PC-9 (cell line): Measurements from ENCODE around the gene SAMD10. TPM values are rescaled to one million over a fixed set of nuclear protein-coding genes. Genes with fewer than 3 reads are reported as not detected.

Experiments used
- BruUV-seq: library from RNA; stranded (reverse); fragments of 400-500 nt; replicated peaks from 2 replicates; lab custom pipeline; 2021; lab: Mats Ljungman, UMichigan
- CTCF ChIA-PET: fragments of 300-600 bp; sonication (Branson Sonifier 250); formaldehyde crosslinking; loops from one replicate; lab custom pipeline; 2022; ENCODE audit warnings: antibody characterized with exemption; lab: Charles Lee
- POLR2A ChIA-PET: fragments of 300-600 bp; sonication (Branson Sonifier 250); formaldehyde crosslinking; loops from one replicate; lab custom pipeline; 2022; ENCODE audit warnings: antibody characterized with exemption; ENCODE audit not compliant: unreplicated experiment; lab: Charles Lee
- DNase-seq, 2 experiments: peaks; one replicate each; pipeline versions ENCODE4 v3.0.0 to v3.0.0-alpha.2; 2015 to 2022; ENCODE audit warnings: mixed read lengths in 1 of 2
- H2AFZ ChIP-seq: fragments of 200-600 bp; sonication (generic); 2 replicates; pipeline ENCODE4 v1.8.1; 2017; ENCODE audit warnings: antibody characterized with exemption
- H3F3A ChIP-seq: fragments of 200-600 bp; sonication (generic); 2 replicates; pipeline ENCODE4 v1.8.1; 2017; ENCODE audit warnings: antibody characterized with exemption, mild to moderate bottlenecking, low read depth; ENCODE audit not compliant: insufficient read depth
- H3K27ac ChIP-seq: fragments of 200-600 bp; sonication (generic); 2 replicates; pipeline ENCODE4 v1.6.1; 2016; ENCODE audit warnings: mixed run types
- H3K27me3 ChIP-seq: fragments of 200-600 bp; sonication (generic); 2 replicates; pipeline ENCODE4 v1.6.1; 2016; ENCODE audit warnings: low read depth, mixed run types; ENCODE audit not compliant: insufficient read depth
- H3K36me3 ChIP-seq: fragments of 200-600 bp; sonication (generic); 2 replicates; pipeline ENCODE4 v1.6.1; 2016; ENCODE audit warnings: low read depth, mixed run types
- H3K4me1 ChIP-seq: fragments of 200-600 bp; sonication (generic); replicated peaks from 2 replicates; pipeline ENCODE4 v1.6.1; 2016; ENCODE audit warnings: mixed run types; ENCODE audit not compliant: insufficient read depth
- H3K4me2 ChIP-seq: fragments of 200-600 bp; sonication (generic); 2 replicates; pipeline ENCODE4 v1.6.1; 2017; ENCODE audit warnings: mixed run types
- H3K4me3 ChIP-seq: fragments of 200-600 bp; sonication (generic); 2 replicates; pipeline ENCODE4 v1.6.1; 2016; ENCODE audit warnings: mixed run types
- H3K79me2 ChIP-seq: fragments of 200-600 bp; sonication (generic); 2 replicates; pipeline ENCODE4 v1.6.1; 2017; ENCODE audit warnings: low read depth, mixed run types
- H3K9me2 ChIP-seq: fragments of 200-600 bp; sonication (generic); 2 replicates; pipeline ENCODE4 v1.8.1; 2017; ENCODE audit warnings: mild to moderate bottlenecking; ENCODE audit not compliant: insufficient read depth
- H3K9me3 ChIP-seq: fragments of 200-600 bp; sonication (generic); 2 replicates; pipeline ENCODE4 v1.8.1; 2016; ENCODE audit warnings: low read depth; ENCODE audit not compliant: insufficient read depth
- H4K20me1 ChIP-seq: fragments of 200-600 bp; sonication (generic); 2 replicates; pipeline ENCODE4 v1.8.1; 2017; ENCODE audit not compliant: insufficient read depth
- EZH2 ChIP-seq: fragments of 200-600 bp; sonication (generic); IDR thresholded peaks from 2 replicates; pipeline ENCODE4 v1.8.0; 2017; ENCODE audit warnings: antibody characterized with exemption, low read depth
- intact Hi-C: fragments of 100-400 bp; cut with micrococcal nuclease; formaldehyde crosslinking; loops from one replicate; pipeline ENCODE4 v1.10.0; 2022; ENCODE audit not compliant: unreplicated experiment
- total RNA-seq: library from RNA; stranded (reverse); gene quantifications from 2 replicates; pipeline ENCODE4 v1.2.3, GENCODE V29; 2021
- TF ChIP-seq, protein P1 (sequence below): fragments of 200-600 bp; sonication (generic); conservative IDR thresholded peaks from 2 replicates; pipeline ENCODE4 v1.6.1; 2017; ENCODE audit warnings: mixed run types, antibody characterized with exemption, mild to moderate bottlenecking, moderate library complexity

Gene SAMD10
- total RNA-seq, 1 experiment from 2014 or later = 18.7 TPM

DNA sequence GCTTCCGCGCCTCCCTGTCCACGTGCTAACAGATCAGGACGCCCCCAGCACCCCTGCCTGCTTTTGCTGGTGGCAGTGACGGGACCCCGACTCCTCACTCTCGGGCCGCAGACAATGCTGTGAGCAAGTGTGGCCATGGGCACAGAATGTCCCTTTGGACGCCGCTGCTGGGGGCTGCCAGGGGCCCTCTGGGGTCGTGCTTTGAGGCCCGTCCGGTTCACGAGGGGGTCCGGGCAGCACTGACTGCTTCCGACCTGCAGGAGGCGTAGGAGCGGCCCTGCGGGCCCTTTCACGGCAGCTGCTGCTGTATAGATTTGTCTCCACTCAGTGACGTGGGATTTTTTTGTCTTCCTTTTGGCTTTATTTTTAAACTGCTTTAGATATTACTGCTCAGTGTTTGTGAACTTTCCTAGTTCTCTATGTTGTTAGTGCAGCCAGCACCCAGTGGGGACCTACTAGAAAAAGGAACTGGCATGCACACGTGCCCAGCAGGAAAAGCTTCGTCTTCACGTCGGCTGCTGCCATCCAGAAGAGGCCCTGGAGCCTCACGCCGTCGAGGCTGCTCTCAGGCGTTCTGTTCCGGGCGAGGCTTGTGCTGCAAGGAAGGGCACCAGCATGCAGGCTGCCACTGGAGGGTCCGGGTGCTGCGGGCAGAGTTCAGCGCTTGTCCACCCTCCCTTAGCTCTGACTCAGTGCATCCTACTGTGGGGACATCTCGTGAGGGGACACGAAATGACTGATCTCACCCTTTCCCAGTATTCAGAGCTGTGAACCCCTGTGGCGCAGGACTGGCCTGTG lies 45.0 kb downstream of the SAMD10 start:
- POLR2A ChIA-PET = no interaction called here
- no TSS peak for BruUV-seq
- Histone ChIP-seq H3F3A (peaks cover 23% of the 10 kb centered on the region), H3K79me2 (no peaks in the 10 kb centered on the region), H2AFZ (no peak overlapping the region), H3K9me3 (no peaks in the 10 kb centered on the region), H3K36me3 (peaks cover 10% of the 10 kb centered on the region), H3K27me3 (no peaks in the 10 kb centered on the region), H3K4me3 (no peak overlapping the region), H4K20me1 (peaks cover 48% of the 10 kb centered on the region), H3K9me2 (no peaks in the 10 kb centered on the region), H3K4me1 (no peaks in the 10 kb centered on the region), H3K4me2 (no peak overlapping the region), H3K27ac (no peak overlapping the region)
- no peak for DNase-seq
- TF ChIP-seq, protein P1, sequence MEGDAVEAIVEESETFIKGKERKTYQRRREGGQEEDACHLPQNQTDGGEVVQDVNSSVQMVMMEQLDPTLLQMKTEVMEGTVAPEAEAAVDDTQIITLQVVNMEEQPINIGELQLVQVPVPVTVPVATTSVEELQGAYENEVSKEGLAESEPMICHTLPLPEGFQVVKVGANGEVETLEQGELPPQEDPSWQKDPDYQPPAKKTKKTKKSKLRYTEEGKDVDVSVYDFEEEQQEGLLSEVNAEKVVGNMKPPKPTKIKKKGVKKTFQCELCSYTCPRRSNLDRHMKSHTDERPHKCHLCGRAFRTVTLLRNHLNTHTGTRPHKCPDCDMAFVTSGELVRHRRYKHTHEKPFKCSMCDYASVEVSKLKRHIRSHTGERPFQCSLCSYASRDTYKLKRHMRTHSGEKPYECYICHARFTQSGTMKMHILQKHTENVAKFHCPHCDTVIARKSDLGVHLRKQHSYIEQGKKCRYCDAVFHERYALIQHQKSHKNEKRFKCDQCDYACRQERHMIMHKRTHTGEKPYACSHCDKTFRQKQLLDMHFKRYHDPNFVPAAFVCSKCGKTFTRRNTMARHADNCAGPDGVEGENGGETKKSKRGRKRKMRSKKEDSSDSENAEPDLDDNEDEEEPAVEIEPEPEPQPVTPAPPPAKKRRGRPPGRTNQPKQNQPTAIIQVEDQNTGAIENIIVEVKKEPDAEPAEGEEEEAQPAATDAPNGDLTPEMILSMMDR = peak; percentile 38; the same call in 1 of the 2 replicates
- TF ChIP-seq EZH2 = no peak
- CTCF ChIA-PET = interaction anchor here (0.7 kb wide), 1 partner anchor 572 kb away, joined by 3 read pairs; no protein-coding TSS in a partner anchor
- intact Hi-C loops = no loop called here

DNA sequence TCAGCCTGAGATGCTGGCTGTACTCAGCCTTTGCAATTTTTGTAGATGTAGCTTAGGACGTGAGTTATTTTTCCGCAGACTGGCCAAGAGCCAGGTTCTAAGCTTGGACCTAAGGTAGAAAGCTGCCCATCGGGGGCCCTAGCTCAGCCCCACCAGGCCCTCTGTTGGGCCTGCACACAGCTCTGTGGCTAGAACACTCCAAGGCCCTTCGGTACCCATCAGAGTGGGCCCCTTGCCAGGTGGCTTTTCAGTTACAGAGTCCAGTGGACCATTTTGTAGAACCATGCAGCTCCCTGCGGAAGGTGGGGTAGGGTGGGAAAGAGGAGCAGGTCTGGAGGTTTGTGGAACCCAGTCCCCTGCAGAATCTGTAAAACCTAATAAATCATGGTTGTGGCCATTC lies 45.8 kb downstream of the SAMD10 start:
- Histone ChIP-seq H3K9me3 (no peaks in the 10 kb centered on the region), H3K27me3 (no peaks in the 10 kb centered on the region), H3K4me3 (no peak overlapping the region), H3K9me2 (no peaks in the 10 kb centered on the region), H4K20me1 (peaks cover 47% of the 10 kb centered on the region; the same call in 1 of the 2 replicates), H3K4me2 (no peak overlapping the region), H3K27ac (no peak overlapping the region), H3K79me2 (no peaks in the 10 kb centered on the region), H2AFZ (no peak overlapping the region), H3K36me3 (peaks cover 13% of the 10 kb centered on the region), H3K4me1 (no peaks in the 10 kb centered on the region), H3F3A (peaks cover 23% of the 10 kb centered on the region)
- intact Hi-C loops = no loop called here
- BruUV-seq = no TSS peak
- TF ChIP-seq, protein P1 = no peak
- no peak for TF ChIP-seq EZH2
- DNase-seq = no peak
- POLR2A ChIA-PET = interaction anchor here (0.7 kb wide), 1 partner anchor 211 kb away, joined by 4 read pairs; no protein-coding TSS in a partner anchor
- CTCF ChIA-PET = no interaction called here

DNA sequence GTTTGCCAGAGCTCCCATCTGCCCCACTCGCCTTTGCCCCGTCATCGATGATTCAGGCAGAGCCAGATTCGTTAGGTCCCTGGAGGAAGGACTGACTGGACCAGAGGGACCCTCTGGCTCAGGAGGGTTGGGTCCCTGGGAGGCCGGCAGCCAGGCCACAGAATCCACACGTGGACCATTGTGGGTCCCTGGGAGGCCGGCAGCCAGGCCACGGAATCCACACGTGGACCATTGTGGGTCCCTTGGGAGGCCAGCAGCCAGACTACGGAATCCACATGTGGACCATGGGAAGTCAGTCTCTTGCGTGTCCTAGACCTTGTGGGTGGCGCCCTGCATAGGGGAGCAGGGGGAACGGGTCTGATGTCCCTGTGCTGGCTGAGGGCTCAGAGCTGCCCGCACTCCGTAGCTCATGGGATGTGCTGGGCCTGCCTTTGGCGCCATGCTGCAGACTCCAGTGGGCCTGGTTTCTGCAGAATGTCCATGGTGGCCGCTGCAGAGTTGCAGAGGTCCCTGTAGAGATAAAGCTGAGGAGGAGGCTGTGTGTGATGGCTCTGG lies 46.8 kb downstream of the SAMD10 start:
- no TSS peak for BruUV-seq
- Histone ChIP-seq H3K4me3 (no peak overlapping the region), H3K79me2 (no peaks in the 10 kb centered on the region), H3K36me3 (peaks cover 21% of the 10 kb centered on the region), H2AFZ (no peak overlapping the region), H3K4me2 (no peak overlapping the region), H3K9me2 (no peaks in the 10 kb centered on the region), H3F3A (peaks cover 18% of the 10 kb centered on the region), H3K9me3 (no peaks in the 10 kb centered on the region), H3K27ac (no peak overlapping the region), H3K27me3 (no peaks in the 10 kb centered on the region), H3K4me1 (no peaks in the 10 kb centered on the region), H4K20me1 (peaks cover 45% of the 10 kb centered on the region; the same call in 1 of the 2 replicates)
- intact Hi-C loops = no loop called here
- CTCF ChIA-PET = no interaction called here
- no peak for DNase-seq
- POLR2A ChIA-PET = interaction anchor here (0.7 kb wide), 1 partner anchor 210 kb away, joined by 4 read pairs; no protein-coding TSS in a partner anchor
- TF ChIP-seq, protein P1 = no peak
- TF ChIP-seq EZH2 = no peak
